Suppressor macrophage treated with lipopolysaccharide for 4 hours (primary cell): ENCODE data around the gene MACC1.
A peak's percentile ranks its signal among the peaks of the same experiment; 100 is the strongest.
"Not testable (repeated sequence)": the region's sequence is repeated elsewhere in the genome, so short reads cannot be mapped to it uniquely, and the experiment has no call there.

Experiments
- DNase-seq: peaks from one replicate; pipeline ENCODE4 v3.0.0-alpha.2; 2020

The MACC1 gene

DNA sequence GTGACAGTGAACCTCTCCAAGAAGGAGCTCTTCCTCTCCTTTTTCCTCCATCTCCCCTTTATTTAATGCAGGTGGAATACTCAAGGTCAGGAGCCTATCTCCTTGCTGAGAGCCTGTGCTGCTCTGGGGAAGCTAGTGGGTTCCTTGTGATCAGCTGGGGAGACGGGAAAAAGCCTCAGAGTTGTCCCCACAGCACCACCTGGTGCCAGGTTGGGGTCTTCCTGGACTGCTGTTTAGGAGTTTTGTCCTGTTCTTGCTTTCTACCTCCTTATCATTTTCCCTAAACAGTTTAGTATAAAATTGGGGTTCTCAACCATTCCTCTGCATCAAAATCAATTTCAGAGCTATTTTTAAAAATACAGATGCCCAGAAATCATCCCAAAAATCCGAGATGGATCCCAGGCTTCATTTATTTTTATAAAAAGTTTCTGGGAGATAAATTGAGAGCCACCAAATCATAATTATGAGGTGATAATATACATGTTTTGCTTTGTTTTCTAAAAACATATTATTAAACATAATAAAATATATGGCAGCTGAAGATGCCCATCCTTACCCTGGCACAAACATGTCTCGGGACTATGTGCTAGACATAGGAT lies 44.3 kb downstream of the MACC1 start:
- peak; percentile 46 for DNase-seq

DNA sequence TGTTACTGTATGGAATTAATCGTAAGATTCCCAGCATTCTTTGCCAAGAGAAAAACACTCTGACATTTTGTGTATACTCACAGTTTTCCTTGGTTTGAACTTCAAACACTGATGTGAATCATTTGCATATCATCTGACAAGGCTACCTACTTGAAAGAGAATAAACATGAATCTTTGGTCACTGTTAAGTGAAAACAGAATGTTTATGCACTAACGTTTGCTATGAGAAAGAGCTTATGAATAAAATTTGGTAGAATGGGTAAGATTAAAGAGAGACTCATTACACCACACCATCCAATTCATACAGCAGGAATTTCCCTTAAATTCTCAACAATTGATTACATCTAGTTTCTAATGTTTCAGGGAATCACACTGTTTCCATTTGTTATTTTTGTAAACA lies 46.6 kb downstream of the MACC1 start:
- no peak for DNase-seq

DNA sequence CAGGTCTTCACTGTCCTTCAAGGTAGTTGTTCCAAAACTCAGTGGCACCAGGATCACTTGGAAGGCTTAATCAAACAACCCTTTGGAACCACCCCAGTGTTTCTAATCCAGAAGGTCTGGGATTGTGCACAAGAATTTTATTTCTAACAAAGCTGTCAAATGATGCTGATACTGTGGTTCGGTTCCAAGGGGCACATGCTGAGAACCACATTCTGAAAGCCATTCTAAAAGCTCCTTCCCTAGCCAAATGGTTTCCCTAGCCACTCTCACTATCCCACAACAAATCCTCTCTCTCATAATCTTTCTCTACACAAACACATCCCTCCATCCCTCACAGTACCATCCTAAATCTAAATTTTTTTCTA lies 52.1 kb downstream of the MACC1 start:
- no peak for DNase-seq

DNA sequence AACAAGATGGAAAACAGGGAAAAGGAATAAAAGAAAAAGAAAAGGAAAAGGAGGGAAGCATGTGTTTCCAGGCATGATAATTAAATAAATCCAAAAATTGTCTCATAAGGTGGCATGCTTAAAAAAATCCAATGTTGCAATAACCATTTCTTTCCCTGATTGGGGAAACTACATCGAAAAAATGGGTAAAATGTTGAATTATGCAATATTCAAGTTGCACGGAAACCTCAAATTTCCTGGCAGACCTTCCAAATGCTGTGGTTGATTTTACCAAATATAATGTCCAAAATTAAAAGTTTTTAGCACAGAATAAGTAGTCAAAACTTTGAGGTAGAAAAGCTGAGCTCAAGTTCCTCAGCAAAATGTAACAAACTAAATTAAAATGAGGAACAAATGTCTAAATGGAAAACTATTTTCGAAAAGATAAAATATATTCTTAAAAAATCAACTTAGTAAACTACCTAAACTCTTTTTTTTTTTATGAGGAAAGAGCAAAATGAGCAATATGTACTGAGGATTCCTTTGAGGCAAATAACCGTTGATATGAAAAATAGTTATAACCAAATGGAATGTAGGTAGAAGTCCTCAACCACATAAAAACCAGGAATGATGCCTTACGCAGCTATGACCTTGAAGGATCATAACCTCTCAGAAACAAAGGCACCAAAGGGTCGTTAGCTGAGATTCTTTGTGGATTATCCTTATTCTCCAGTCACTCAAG lies 52.6 kb downstream of the MACC1 start:
- peak; percentile 54 for DNase-seq

DNA sequence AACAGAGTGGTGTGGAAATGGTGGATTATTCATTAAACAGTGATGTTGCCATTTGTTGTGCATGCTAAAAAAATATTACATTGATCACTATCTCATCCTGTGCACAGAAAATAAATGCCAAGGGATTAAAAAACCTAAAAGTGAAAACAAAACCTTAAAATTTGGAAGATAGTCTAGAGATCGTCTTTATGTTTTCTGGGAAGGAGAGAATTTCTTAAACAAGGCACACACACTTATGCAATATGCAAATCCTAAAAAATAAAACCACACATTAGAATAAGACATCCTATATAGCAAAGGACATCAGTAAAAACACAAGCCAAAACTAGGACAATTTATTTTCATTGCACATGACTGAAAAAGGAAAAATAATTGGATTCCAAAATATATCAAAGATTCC lies 54.5 kb downstream of the MACC1 start:
- peak; percentile 30 for DNase-seq

DNA sequence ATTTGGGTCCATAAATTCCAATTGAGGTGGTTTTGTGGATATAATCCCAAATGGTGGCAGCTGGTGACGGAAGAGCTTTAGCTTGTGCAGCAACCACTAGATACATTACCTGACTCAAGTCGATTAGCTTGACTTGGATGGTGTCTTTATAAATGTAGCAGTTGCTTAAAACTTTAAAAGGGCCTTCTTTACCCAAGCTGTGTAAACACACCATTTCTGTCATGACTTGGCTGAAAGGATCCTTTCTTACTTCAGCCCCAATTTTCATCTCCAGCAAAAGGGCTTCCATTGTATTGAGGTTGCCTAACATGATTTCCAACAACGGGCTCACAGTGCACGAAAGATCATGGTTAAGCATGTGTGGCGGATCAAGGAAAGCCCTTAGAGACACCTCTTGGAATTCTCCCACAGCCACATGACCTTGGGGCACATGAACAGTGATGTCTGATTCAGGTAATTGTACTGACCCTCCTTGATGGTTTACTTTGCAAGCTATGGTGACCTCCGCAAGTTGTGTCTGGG lies 57.9 kb downstream of the MACC1 start:
- DNase-seq, result no peak

DNA sequence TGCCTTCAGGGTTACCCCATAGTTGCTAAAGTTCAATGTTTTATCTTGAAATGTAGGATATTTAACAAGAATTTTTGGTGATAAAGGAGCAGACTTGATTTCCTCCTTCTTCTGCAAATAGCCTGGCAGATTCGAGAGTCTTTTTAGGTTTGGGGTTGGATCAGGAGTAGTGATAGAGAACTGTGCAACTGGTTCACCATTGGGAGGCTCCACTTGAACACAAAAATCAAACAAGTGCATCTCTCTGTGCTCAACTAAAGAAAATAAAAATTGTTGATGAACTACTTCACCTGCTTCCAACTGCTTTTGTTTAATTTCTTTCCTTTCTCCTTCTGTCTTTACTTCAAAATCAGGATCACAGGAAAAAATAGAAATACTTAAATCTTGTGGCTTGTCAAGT lies 58.5 kb downstream of the MACC1 start:
- DNase-seq, result no peak

DNA sequence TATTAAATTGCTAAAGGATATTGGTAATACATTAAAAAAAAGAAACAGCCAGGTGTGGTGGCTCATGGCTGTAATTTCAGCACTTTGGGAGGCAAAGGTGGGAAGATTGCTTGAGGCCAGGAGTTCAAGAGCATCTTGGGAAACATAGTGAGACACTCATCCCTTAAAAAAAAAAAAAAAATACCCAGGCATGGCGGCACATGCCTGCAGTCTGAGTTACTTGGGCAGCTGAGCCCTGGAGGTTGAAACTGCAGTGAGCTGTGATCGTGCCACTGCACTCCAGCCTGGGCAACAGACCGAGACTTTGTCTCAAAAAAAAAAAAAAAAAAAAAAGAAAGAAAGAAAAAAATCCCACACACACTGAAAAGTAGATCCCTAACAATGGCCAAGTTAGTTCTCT lies 59.7 kb downstream of the MACC1 start:
- no peak for DNase-seq

DNA sequence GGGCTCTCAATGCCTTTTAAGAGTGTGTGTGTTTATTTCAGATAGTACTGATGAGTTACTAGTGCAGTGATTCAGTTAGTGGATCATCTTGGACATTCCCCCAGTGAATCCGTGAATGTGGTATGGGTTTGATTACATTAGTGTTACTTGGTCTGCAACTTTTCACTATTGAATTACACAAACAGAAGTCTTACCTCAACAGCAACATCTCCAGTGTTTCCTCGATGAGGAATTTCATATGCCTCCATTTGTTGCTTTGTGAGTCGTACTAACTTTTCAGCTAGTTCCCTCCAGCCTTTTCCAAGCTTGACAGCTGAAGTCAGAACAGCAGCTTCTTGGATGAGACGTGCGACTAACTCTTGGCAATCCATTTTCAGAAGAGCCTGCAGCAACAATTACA lies 63.2 kb downstream of the MACC1 start:
- no peak for DNase-seq

DNA sequence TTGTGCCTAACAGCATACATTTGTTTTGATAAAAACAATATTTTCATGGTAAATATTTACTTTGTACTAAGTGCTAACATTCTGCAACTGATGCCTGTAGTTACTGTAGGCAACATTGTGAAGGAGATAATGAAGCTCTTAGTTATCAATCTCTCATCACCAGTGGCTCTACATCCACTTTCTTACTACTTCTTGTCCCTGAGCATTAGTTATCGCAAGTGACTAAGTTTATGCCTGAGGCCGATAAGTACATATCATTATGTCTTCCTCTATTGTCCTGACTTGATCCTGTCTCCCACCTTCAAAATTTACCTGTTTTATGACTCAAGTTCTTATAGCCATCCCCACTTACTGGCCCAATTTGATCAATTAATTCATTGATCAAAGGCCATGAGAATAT lies 63.6 kb downstream of the MACC1 start:
- DNase-seq, result no peak

DNA sequence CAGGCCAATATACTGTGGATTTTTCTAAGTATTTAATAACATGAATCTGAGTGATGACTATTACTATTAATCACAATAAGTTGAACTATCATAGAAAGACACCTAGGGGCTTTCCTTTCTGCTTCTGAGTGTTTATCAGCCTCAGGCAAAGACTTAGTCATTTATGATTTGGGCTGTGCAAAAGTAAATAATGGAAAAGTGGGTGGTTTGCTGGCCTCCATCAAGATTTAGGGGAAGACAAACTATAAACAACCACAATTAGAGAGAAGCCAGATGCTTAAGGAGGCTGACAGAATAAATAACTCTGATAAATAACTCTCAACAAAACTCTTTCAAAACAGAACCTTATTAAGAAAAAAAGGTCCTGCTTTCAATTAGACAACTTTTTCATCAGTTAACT lies 64.7 kb downstream of the MACC1 start:
- DNase-seq, result no peak

DNA sequence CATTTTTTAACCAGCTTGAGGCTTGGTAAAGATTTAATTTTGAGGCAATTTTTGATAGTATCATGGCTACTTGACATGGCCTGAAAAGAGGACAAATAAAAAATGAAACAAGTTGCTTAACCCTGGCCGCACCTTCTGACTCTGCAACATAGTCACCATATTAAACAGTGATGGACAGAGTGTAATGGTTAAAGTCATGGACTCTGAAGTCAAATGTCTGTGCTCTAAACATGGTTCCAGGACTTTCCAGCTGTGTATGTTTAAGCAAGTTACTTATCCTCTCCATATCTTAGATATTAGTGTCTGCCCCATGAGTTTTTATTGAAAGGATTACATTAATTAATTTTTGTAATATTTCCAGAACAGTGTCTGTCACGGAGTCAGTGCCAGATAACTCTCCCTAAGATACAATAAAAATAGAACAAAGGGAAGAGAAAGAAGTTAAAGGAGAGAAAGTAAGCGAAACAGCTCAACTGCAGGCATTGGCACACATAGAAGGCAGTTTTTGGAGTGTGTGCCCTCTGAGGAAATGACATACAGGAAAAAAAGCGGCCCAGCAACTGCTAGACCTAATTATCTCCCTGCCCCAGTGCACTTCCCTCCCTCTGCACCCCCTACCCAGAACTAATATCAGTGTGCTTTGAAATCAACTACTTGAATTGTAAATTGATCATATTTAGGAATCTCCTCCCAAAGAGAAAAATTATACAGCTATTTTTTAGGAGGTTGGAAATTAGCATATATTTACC lies 65.3 kb downstream of the MACC1 start:
- no peak for DNase-seq

DNA sequence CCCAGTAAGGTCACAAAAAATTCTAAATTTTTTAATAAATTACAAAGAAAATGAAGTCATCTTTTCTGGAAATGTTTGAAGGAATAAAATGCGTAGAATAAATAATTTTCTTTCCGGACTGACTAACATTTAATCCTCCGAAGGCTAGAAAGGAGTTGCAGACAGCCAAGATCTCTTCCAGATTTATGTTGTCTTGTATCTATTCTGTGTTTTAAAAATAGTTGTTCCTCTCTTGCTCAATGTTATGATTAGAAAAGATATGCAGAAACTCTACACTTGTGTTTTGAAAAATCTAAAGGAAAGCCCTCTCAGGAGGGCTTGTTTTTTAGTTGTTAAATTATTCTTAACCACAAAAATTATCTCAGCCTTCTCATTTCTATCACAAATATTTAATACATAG lies 70.7 kb downstream of the MACC1 start:
- DNase-seq, result no peak

DNA sequence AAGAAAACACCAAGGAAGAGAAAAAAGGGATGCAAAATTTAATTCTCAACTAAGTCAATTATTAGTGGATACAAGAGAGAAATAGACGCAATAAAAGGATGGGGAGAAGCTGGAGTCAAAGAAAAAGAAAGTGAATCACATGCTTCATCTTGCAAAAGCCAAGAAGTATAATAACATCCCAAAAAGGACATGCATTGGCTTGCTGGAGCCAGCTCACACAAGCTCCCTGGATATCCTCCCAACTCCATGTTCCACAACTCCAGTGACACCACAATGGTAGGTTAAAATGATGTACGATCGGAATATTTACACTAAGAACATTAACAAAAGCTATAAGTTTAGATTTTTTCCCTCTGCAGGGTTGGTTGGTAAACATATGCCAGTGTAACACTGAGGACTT lies 72.4 kb downstream of the MACC1 start:
- no peak for DNase-seq

DNA sequence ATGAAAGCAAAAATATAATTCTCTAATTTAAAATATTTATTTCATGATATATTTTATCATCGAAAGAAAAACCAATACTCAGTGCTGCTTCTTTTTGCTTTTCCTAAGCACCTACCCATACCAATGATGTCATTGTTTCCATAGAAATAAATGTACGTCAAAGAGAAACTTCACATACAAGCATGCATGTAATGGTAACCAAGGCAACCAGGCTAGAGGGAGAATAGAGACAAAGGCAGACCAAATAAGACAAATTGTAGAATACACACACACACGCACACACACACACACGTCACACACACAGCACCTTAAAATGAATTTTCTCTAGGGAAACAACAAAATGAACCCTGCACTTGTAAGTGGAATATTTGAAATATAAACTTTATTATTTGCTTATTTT lies 75.5 kb downstream of the MACC1 start:
- no peak for DNase-seq

DNA sequence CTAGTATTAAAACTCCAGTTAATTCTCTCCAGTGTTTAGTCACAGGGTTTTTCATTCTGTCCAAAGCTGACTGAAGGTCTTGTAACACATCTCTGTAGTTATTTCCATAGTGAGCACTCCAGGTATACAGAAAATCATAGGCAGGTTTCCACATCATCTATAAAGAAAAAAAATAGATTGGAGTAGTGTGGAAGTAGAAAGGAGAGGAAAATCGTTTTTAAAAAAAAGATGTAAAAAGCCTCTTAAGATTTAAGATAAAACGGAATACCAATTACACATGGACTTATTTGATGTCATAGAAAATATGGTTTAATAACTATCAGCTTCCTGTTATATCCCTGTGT lies 76.2 kb downstream of the MACC1 start:
- DNase-seq, result no peak

DNA sequence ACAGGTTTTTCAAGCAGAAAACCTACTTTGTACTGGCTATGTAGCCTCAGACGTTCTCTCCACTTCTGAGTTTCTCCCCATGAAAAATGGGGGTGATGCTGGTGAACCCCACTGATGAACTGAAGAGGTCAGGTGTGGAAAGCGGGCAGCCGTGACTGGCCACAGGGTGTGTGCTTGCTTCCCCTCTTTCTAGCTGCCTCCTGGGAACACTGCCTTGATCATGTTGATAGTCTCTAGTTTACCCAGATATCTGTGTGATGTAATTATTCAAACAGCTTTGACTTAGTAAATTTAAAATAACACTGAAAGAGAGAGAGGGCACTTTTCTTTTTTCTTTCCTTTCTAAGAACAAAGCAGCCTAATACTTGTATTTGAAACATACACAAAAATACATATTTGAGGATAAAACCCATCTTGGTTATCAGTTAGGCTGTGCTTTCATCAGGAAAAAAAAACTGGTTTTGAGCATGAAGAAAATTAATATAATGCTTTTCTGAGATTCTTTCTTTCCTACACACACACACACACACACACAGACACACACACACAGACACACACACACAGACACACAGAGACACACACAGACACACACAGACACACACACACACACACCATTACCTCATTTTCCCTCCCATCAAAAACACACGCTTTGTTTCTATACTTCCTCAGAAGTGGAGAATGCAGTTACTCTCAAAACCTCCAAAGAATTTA lies 76.7 kb downstream of the MACC1 start:
- no peak for DNase-seq

DNA sequence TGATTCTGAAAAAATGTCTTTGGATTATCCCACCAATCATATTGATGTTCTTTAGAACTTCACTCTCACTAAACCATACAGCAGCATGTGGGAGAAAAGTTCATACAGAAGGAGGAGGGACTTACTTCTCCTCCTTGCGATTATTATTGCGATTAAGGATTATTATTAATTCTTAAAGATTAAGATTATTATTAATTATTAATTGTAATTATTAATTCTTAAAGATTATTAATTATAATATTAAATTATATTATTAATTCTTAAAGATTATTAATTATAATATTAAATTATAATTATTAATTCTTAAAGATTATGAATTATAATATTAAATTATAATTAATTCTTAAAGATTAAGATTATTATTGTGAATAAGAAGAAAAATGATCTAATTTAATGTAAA lies 80.5 kb downstream of the MACC1 start:
- no peak for DNase-seq

DNA sequence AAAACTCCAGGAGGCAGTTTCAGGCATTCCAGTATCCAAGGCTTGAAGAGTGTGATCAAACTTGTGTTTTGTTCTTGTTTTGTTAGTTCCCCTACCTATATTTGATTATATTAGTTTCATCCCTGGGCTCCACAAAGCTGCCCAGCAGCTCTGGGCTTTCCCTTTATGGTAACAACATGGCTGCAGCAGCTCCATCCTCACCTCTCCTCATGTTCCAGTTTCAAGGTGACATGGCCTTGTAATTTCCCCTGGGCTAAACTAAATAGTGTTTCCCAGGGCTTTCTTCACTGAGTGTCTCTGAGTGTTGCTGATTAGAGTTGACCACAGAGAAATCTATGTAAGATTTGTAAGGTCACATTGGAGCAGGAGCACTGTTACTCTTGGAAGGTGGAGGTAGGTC lies 83.4 kb downstream of the MACC1 start:
- no peak for DNase-seq

DNA sequence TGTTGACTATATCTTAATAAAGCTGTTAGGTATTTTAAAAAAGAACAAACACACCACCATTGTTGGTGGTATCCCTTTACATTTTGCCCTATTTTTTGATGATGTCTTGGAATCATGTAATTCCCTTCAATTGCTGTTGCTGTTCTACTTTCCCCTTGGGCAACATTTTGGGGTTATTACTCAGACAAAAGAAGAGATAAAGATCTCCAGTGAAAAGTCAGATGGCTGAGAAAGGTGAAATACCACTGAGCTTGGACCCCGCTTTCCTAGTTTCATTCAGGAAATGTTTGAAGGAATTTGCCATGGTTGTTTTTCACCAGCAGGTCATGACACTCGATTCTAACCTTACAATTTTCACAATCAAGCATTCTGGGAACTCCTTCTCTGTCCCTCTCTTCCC lies 84.6 kb downstream of the MACC1 start:
- no peak for DNase-seq

DNA sequence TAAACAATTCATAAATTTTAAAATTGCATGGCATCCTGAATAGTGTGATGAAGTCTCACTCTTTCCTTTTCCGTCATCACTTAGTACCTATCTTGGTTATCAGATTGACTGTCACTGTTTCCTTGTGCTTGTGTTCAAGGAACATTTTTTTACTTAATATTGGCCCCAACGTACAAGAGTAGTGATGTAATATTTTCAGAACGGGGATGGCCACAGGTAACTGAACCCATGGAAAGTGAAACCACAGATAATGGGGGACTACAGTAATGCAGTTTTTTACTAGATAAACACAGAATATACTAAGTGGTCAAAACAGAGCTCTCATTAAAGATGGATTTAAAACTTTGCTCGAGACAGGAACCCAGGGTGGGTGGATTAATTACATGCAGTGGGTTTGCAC lies 85.4 kb downstream of the MACC1 start:
- no peak for DNase-seq

DNA sequence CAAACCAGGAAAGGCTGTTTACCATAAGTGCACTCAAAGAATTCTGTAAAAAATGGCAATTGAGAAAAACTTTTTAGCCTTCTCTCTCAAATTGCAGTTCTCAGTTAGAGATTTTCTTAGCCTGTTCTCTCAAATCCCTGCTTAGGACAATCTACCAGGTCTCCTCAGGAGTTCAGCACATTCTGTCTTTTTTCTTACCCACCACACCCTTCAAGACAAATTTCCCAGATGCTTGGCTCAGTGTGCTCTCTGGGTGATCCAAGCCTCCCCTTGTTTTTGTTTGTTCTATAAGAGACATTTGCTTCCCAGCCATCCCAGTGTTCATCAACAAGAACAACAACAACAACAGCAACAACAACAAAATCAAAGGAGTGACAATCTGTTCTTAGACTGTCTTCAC lies 87.3 kb downstream of the MACC1 start:
- no peak for DNase-seq

DNA sequence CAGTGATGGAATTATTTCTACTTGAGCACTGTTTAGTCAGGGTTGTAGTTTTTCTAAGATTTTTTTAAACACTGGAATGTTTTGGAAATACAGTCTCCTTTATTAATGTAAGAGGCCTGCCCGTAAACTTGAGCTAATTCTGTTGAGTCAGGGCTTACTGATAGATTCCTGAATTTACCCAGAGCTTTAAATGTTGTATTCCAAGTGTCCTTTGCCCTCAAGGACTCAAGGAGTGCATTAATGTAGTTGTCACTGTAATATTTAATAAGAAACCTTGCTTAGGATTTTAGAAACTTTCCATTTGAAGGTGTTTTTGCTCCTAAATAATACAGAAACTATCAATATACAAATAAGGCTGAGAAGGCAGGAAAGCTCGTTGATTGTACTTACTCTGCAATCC lies 89.2 kb downstream of the MACC1 start:
- DNase-seq, result no peak

DNA sequence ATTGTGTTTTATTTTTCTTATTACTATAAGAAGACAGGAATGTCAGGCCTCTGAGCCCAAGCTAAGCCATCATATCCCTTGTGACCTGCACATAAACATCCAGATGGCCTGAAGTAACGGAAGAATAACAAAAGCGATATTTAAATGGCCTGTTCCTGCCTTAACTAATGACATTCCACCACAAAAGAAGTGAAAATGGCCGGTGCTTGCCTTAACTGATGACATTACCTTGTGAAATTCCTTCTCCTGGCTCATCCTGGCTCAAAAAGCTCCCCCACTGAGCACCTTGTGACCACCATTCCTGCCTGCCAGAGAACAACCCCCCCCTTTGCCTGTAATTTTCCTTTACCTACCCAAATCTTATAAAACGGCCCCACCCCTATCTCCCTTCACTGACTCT lies 91.1 kb downstream of the MACC1 start:
- not testable (repeated sequence) for DNase-seq
